ENCODE measurements around the gene EEPD1.

DNA sequence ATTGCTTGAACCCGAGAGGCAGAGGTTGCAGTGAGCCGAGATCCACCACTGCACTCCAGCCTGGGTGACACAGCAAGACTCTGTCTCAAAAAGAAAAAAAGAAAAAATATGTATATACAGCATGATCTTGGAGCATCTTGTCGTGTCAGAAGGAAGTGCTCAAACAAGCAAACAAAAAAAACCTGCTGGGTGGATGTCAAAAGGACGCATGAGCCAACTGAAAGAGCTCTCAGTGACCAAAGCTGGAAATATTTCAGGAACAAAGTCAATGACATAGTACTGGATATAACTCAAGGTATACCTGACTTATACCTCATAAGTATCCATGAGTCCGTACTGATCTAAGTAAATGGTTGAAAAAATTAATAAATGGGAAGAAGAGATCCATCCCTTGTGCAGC lies 142.0 kb downstream of the EEPD1 start:
- TF ChIP-seq, protein P1, sequence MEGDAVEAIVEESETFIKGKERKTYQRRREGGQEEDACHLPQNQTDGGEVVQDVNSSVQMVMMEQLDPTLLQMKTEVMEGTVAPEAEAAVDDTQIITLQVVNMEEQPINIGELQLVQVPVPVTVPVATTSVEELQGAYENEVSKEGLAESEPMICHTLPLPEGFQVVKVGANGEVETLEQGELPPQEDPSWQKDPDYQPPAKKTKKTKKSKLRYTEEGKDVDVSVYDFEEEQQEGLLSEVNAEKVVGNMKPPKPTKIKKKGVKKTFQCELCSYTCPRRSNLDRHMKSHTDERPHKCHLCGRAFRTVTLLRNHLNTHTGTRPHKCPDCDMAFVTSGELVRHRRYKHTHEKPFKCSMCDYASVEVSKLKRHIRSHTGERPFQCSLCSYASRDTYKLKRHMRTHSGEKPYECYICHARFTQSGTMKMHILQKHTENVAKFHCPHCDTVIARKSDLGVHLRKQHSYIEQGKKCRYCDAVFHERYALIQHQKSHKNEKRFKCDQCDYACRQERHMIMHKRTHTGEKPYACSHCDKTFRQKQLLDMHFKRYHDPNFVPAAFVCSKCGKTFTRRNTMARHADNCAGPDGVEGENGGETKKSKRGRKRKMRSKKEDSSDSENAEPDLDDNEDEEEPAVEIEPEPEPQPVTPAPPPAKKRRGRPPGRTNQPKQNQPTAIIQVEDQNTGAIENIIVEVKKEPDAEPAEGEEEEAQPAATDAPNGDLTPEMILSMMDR (IDR thresholded peaks at IDR 0.05) = no peak
- TF ChIP-seq POLR2A (IDR thresholded peaks at IDR 0.05) = no peak
